GM18951 (cell line): ENCODE results near the gene EPB42.
"Not testable (repeated sequence)": the region's sequence is repeated elsewhere in the genome, so short reads cannot be mapped to it uniquely, and the experiment has no call there.

ENCODE experiments used
- POLR2A ChIP-seq: IDR thresholded peaks from 4 replicates; pipeline ENCODE4 v1.6.1; 2011; ENCODE audit warnings: mild to moderate bottlenecking; ENCODE audit not compliant: insufficient read length, insufficient read depth; ENCODE audit errors: extremely low read depth
- in situ Hi-C: fragments of 300-500 bp; cut with MboI; formaldehyde crosslinking; loops from one replicate; pipeline ENCODE4 v1.12.0; 2022; ENCODE audit warnings: low sequenced_read_pairs, mixed read lengths, inconsistent platforms; ENCODE audit not compliant: unreplicated experiment

The EPB42 gene

GRCh38 chr15:43183270-43183669 is 37.5 kb downstream of the EPB42 start:
- in situ Hi-C loops, result no loop called here
- no peak for TF ChIP-seq POLR2A

- in situ Hi-C loops, result not testable (repeated sequence)
Measured at GRCh38 chr15:43177147-43177546, 43.7 kb downstream of the EPB42 start.

GRCh38 chr15:43175656-43176309 is 45.0 kb downstream of the EPB42 start:
- in situ Hi-C loops, result not testable (repeated sequence)

- no peak for TF ChIP-seq POLR2A
- in situ Hi-C loops, result no loop called here
Measured at GRCh38 chr15:43169888-43170287, 50.9 kb downstream of the EPB42 start.

DNA sequence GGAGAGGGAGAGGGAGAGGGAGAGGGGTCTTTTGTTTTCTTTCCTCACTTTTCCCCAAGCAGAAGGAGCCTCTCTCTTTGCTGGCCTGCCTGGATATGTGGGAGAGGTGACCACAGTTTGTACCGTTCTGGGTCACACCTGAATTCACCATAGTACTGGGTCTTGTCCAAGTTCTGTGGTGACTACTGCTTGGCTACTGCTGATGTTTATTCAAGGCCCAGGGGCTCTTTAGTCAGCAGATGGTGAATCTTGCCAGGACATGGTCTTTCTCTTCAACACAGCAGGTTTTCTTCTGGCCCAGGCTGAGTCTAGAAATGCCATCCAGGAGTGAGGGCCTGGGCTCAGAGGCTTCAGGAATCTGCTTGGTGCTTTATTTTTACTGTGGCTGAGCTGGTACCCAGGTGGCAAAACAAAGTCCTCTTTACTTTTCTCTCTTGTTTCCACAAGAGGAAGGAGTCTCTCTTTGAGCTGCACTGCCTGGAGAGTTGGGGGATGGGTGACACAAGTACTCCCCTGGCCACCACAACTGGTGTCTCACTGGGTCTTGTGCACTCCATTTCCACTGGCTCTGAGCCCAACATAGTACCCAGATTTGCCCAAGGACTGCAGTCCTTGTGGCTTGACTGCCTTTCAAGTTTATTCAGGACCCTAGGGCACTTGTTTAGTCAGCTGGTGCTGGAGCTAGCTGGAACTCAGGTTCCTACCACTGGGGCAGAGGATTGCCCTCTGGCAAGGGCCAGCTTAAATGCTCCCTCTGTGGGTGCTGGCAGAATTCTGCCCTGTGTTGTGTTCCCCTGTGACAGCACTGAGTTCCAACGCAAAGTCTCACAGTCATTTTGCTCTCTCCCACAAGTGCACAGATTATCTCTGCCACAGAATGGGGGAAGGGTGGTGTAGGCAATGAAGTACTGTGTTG is 52.4 kb downstream of the EPB42 start:
- no peak for TF ChIP-seq POLR2A

GRCh38 chr15:43167261-43167660 is 53.6 kb downstream of the EPB42 start:
- in situ Hi-C loops, result not testable (repeated sequence)

More for the DNA sequence above, 52.4 kb downstream of the EPB42 start:
- in situ Hi-C loops, result no loop called here

DNA sequence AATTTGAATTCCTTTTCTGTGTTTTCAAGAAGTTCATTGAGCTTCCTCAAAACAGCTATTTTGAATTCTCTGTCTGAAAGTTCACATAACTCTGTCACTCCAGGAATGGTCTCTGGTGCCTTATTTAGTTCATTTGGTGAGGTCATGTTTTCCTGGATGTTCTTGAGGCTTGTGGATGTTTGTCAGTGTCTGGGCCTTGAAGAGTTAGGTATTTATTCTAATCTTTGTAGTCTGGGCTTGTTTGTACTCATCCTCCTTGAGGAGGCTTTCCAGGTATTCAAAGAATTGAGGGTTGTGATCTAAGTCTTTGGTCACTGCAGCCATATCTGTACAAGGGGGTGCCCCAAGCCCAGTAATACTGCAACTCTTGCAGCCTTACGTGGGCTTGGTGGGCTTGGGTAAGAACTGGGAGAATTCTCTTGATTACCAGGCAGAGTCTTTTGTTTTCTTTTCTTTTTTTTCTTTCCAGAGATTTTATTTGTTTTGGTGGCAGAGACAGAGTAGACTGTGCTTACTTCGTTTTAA is 55.0 kb downstream of the EPB42 start:
- in situ Hi-C loops, result no loop called here
- TF ChIP-seq POLR2A, result no peak

- no peak for TF ChIP-seq POLR2A
- in situ Hi-C loops, result no loop called here
Measured at GRCh38 chr15:43153269-43153668, 67.5 kb downstream of the EPB42 start.

GRCh38 chr15:43151688-43152087 is 69.1 kb downstream of the EPB42 start:
- TF ChIP-seq POLR2A, result no peak
- in situ Hi-C loops, result no loop called here

DNA sequence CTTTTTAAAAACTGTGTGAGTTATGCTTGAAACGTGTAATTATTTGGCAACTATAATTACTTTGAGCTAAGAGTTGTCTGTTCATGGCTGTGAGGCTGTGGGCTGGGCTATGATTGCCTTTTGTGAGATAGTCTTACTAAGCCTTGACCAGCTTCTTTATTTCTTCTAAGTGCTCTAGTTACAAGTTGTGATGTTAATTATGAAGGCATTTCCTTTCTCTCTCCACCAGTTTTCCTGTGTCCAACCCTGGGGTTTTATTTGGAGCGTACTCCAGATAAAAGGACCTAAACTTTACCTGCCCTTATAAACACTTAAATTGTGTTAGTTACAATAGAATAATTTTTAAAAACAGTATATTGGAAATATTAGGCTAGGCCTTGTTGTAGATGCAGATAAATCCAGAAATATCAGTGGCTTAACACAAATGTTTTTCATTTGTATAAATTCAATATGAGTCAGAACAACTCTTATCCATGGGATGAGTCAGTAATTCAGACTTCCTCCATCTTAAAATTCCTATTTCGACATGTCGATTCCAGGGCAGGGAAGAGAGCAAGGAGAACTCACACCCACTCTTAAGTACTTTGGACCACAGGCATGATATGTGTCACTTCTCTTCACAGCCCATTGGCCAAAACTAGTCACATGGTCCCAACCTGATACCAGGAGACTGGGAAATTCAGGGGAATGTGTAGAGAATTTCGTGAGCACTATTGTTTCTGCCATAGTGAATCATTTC is 70.5 kb downstream of the EPB42 start:
- TF ChIP-seq POLR2A, result no peak
- in situ Hi-C loops, result no loop called here
